Liver (tissue), 9 donors: ENCODE results near the gene ETNPPL. TPM values are rescaled to one million over a fixed set of nuclear protein-coding genes. Genes with fewer than 3 reads are reported as not detected.

Experiments
- DNase-seq: peaks from one replicate; pipeline ENCODE4 v3.0.0-alpha.2; 2017; ENCODE audit warnings: low spot score
- H3K27ac ChIP-seq, 2 donors: one replicate each; pipeline ENCODE4 v1.7.0; 2013; ENCODE audit warnings: inconsistent platforms in 2 of 2, low read length in 2 of 2, control low read depth in 1 of 2, low read depth in 1 of 2, mild to moderate bottlenecking in 1 of 2
- H3K27me3 ChIP-seq, 4 donors: one replicate each; pipeline versions ENCODE4 v1.6.1 to v1.7.0; 2013; ENCODE audit warnings: low read length in 3 of 4, inconsistent platforms in 1 of 4, mild to moderate bottlenecking in 1 of 4, moderate library complexity in 1 of 4; ENCODE audit not compliant: control insufficient read depth in 4 of 4, insufficient read depth in 4 of 4
- H3K36me3 ChIP-seq, 4 donors: one replicate each; pipeline versions ENCODE4 v1.6.1 to v1.7.0; 2013; ENCODE audit warnings: low read length in 3 of 4, mild to moderate bottlenecking in 3 of 4, low read depth in 1 of 4, moderate library complexity in 1 of 4; ENCODE audit not compliant: control insufficient read depth in 4 of 4, insufficient read depth in 3 of 4
- H3K4me1 ChIP-seq, 4 donors: one replicate each; pipeline versions ENCODE4 v1.6.1 to v1.7.0; 2013; ENCODE audit warnings: low read length in 3 of 4, mild to moderate bottlenecking in 3 of 4, moderate library complexity in 1 of 4; ENCODE audit not compliant: control insufficient read depth in 4 of 4, insufficient read depth in 4 of 4
- H3K4me3 ChIP-seq, 3 donors: one replicate each; pipeline versions ENCODE4 v1.6.1 to v1.7.0; 2013; ENCODE audit warnings: low read length in 3 of 3, control low read depth in 1 of 3, low read depth in 1 of 3, mild to moderate bottlenecking in 1 of 3
- H3K9ac ChIP-seq, 2 donors: one replicate each; pipeline ENCODE4 v1.7.0; 2013; ENCODE audit warnings: low read length in 2 of 2, mild to moderate bottlenecking in 2 of 2, moderate library complexity in 2 of 2, control low read depth in 1 of 2, low read depth in 1 of 2
- H3K9me3 ChIP-seq, 4 donors: one replicate each; pipeline versions ENCODE4 v1.6.1 to v1.7.0; 2013; ENCODE audit warnings: low read length in 3 of 4; ENCODE audit not compliant: control insufficient read depth in 4 of 4
- EGR1 ChIP-seq, 2 donors: IDR thresholded peaks; 2 replicates each; pipeline ENCODE4 v1.6.1; 2016 to 2018; ENCODE audit warnings: antibody characterized with exemption in 2 of 2, low read depth in 2 of 2
- FOXA1 ChIP-seq: IDR thresholded peaks from 2 replicates; pipeline ENCODE4 v1.6.1; 2016; ENCODE audit warnings: antibody characterized with exemption
- HNF4A ChIP-seq, 2 donors: conservative IDR thresholded peaks; 2 replicates each; pipeline ENCODE4 v1.6.1; 2016; ENCODE audit warnings: antibody characterized with exemption in 2 of 2, mild to moderate bottlenecking in 2 of 2
- JUND ChIP-seq, 2 donors: IDR thresholded peaks; 2 replicates each; pipeline ENCODE4 v1.6.1; 2016; ENCODE audit warnings: antibody characterized with exemption in 2 of 2
- RAD21 ChIP-seq, 2 donors: IDR thresholded peaks; 2 replicates each; pipeline ENCODE4 v1.6.1; 2016; ENCODE audit warnings: antibody characterized with exemption in 2 of 2, mild to moderate bottlenecking in 2 of 2
- WGBS: extraction: QIAGEN DNeasy Blood & Tissue Kit; methylation state at CpG from one replicate; pipeline ENCODE4 v1.1.7; 2013; 5-methylcytosine and 5-hydroxymethylcytosine counted together
- polyA plus RNA-seq, 2 donors: library from polyadenylated mRNA; stranded (reverse) in 1 of 2; unstranded in 1 of 2; fragments of 200-250 nt in 1 of 2; fragments of >200 nt in 1 of 2; fragmentation: Nextera tagmentation in 1 of 2; extraction: Ambion mirVana in 1 of 2; gene quantifications; one replicate each; pipeline versions ENCODE4 v1.2.1 to v1.2.3, GENCODE V29; 2013 to 2015
- total RNA-seq, 2 donors: library from RNA; depleted of rRNA; stranded (reverse); fragments of >200 nt; gene quantifications; one replicate each; pipeline ENCODE4 v1.2.3, GENCODE V29; 2014
- TF ChIP-seq, protein P1 (sequence below): fragments of 150-350 bp; IDR thresholded peaks from 2 replicates; pipeline ENCODE4 v1.5.1; 2017; ENCODE audit warnings: improper control_type of control experiment, low read depth, low read length; ENCODE audit not compliant: missing input control
- TF ChIP-seq, protein P2 (sequence below): IDR thresholded peaks from 2 replicates; pipeline ENCODE4 v1.6.1; 2016; ENCODE audit warnings: antibody characterized with exemption
- TF ChIP-seq, protein P3 (sequence below): IDR thresholded peaks from 2 replicates; pipeline ENCODE4 v1.6.1; 2016; ENCODE audit warnings: antibody characterized with exemption, mild to moderate bottlenecking
- donor health status: healthy.
- donor health status: healthy.
- donor health status: healthy.
- donor health status: healthy.
- donor health status: healthy.

Gene ETNPPL
- total and polyA plus RNA-seq, 4 donors, result 2.5 to 43.3 (median 25.3) TPM

DNA sequence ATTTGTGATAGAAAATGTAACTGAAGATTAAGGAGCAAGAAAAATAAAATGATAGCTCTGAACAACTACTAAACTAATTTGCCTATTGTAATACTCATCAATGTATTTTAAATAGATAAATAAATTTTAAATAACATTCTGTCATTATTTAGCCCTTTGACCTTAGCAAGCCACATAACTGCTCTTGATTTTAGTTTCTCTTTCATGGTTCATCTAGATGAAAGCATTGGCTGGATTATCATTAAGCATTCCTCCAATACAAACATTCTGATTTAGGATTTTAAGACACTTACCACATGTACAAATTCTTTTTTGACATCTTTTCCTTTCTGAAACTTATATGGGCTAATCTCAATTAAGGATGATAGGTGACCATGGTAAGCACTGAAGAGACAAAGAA, 8.5 kb downstream of the ETNPPL start:
- H3K36me3 ChIP-seq, result peaks cover 0 to 39% (median 23%) of the 10 kb centered on the region in 4 donors
- no peaks in the 10 kb centered on the region for H3K9me3 ChIP-seq
- DNase-seq, result no peak
- no peak overlapping the region for H3K27ac ChIP-seq
- TF ChIP-seq, protein P1, sequence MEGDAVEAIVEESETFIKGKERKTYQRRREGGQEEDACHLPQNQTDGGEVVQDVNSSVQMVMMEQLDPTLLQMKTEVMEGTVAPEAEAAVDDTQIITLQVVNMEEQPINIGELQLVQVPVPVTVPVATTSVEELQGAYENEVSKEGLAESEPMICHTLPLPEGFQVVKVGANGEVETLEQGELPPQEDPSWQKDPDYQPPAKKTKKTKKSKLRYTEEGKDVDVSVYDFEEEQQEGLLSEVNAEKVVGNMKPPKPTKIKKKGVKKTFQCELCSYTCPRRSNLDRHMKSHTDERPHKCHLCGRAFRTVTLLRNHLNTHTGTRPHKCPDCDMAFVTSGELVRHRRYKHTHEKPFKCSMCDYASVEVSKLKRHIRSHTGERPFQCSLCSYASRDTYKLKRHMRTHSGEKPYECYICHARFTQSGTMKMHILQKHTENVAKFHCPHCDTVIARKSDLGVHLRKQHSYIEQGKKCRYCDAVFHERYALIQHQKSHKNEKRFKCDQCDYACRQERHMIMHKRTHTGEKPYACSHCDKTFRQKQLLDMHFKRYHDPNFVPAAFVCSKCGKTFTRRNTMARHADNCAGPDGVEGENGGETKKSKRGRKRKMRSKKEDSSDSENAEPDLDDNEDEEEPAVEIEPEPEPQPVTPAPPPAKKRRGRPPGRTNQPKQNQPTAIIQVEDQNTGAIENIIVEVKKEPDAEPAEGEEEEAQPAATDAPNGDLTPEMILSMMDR, result no peak
- TF ChIP-seq HNF4A (conservative IDR thresholded peaks at IDR 0.05) (peak in 1 of 2 donors; percentile 38), FOXA1 (no peak)
- no peaks in the 10 kb centered on the region for H3K27me3 ChIP-seq
- H3K4me3 ChIP-seq, result no peak overlapping the region
- peaks cover 0 to 6% (median 1%) of the 10 kb centered on the region in 4 donors for H3K4me1 ChIP-seq
- H3K9ac ChIP-seq, result no peak overlapping the region

DNA sequence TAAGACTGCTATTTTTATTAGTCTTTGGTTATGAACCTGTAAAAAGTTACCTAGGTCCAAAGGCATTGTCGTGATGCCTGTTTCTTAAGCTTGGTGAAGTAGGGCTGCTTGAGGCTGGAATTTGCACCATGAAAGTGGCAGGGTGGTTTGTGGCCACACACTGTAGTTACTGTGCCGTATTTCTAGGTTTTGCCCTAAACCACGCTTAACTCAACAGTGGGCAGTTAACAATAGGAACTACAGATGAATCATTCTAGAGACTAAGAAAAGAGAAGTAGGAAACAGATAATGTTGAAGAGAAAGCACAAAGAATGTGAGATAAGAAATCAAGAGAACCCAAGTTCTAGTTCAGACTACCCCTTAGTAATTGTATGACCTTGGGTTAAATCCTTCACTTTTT, 11.5 kb downstream of the ETNPPL start:
- Histone ChIP-seq H3K4me3 (no peak overlapping the region), H3K9ac (no peak overlapping the region), H3K27ac (no peak overlapping the region), H3K4me1 (peaks cover 0 to 6% (median 1%) of the 10 kb centered on the region in 4 donors), H3K27me3 (no peaks in the 10 kb centered on the region), H3K36me3 (peaks cover 4 to 45% (median 28%) of the 10 kb centered on the region in 4 donors), H3K9me3 (no peaks in the 10 kb centered on the region)
- no peak for DNase-seq
- WGBS, result 78% methylated on average over 3 of the region's 3 CpGs
- TF ChIP-seq, protein P2, sequence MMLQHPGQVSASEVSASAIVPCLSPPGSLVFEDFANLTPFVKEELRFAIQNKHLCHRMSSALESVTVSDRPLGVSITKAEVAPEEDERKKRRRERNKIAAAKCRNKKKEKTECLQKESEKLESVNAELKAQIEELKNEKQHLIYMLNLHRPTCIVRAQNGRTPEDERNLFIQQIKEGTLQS, result no peak

DNA sequence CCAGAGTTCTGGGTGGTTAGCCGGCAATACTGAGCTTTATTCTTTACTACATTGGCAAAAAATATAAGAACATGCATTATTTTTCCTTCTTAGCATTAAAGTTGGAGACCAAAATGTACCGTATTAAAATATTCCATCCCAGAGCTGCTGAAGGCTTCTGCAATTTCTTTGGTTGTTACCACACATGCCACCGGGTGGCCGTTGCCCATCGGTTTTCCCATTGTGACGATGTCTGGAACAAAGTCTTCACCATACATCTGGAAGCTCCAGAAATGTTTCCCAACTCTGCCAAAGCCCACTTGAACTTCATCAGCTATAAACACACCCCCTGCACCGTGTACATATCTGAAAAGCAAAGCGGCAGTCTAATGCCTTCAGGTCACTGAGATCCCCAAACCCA, 13.7 kb downstream of the ETNPPL start:
- 90% methylated on average over 8 of the region's 8 CpGs for WGBS
- TF ChIP-seq HNF4A (conservative IDR thresholded peaks at IDR 0.05), result no peak
- TF ChIP-seq, protein P3, sequence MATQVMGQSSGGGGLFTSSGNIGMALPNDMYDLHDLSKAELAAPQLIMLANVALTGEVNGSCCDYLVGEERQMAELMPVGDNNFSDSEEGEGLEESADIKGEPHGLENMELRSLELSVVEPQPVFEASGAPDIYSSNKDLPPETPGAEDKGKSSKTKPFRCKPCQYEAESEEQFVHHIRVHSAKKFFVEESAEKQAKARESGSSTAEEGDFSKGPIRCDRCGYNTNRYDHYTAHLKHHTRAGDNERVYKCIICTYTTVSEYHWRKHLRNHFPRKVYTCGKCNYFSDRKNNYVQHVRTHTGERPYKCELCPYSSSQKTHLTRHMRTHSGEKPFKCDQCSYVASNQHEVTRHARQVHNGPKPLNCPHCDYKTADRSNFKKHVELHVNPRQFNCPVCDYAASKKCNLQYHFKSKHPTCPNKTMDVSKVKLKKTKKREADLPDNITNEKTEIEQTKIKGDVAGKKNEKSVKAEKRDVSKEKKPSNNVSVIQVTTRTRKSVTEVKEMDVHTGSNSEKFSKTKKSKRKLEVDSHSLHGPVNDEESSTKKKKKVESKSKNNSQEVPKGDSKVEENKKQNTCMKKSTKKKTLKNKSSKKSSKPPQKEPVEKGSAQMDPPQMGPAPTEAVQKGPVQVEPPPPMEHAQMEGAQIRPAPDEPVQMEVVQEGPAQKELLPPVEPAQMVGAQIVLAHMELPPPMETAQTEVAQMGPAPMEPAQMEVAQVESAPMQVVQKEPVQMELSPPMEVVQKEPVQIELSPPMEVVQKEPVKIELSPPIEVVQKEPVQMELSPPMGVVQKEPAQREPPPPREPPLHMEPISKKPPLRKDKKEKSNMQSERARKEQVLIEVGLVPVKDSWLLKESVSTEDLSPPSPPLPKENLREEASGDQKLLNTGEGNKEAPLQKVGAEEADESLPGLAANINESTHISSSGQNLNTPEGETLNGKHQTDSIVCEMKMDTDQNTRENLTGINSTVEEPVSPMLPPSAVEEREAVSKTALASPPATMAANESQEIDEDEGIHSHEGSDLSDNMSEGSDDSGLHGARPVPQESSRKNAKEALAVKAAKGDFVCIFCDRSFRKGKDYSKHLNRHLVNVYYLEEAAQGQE, result no peak
- peak in 1 of 2 donors; percentile 45 for TF ChIP-seq RAD21 (IDR thresholded peaks at IDR 0.05)

DNA sequence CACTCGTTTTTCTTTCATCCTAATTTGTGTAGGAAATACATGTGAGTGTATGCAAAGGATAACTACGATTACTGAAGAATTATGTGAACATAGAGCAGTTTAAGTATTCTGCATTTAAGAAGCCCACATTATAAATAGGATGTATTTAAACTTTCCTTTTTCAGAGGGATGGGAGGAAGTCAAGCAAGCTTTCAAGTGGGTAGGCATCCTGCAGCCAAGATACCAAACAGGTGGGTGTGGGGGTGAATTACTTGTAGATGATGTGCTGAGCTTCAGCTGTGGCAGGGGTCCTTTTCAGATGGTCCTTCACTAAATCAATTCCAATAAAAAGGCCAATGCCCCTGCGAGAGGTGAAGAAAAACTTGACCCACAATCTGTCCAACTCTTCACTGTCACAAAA, 16.3 kb downstream of the ETNPPL start:
- Histone ChIP-seq H3K4me3 (no peak overlapping the region), H3K36me3 (peaks cover 5 to 35% (median 26%) of the 10 kb centered on the region in 4 donors), H3K9ac (no peak overlapping the region), H3K27me3 (no peaks in the 10 kb centered on the region), H3K9me3 (no peaks in the 10 kb centered on the region), H3K27ac (no peak overlapping the region), H3K4me1 (peaks cover 3 to 14% (median 10%) of the 10 kb centered on the region in 4 donors)
- DNase-seq, result no peak
- 89% methylated on average over 3 of the region's 3 CpGs for WGBS
- TF ChIP-seq, protein P1, result no peak
- no peak for TF ChIP-seq EGR1 (IDR thresholded peaks at IDR 0.05; ENCODE audit: low read depth in 2 of 2)
- TF ChIP-seq FOXA1, result no peak
- TF ChIP-seq, protein P3, result no peak
- TF ChIP-seq JUND (IDR thresholded peaks at IDR 0.05), result no peak

More for the DNA sequence above, 13.7 kb downstream of the ETNPPL start:
- Histone ChIP-seq H3K36me3 (peaks cover 4 to 43% (median 30%) of the 10 kb centered on the region in 4 donors), H3K27me3 (no peaks in the 10 kb centered on the region), H3K9me3 (no peaks in the 10 kb centered on the region), H3K4me3 (no peak overlapping the region), H3K9ac (no peak overlapping the region), H3K27ac (no peak overlapping the region), H3K4me1 (peaks cover 0 to 8% (median 7%) of the 10 kb centered on the region in 4 donors)
- no peak for DNase-seq
